ENCODE data around the gene WDR27.
"Not testable (repeated sequence)": the region's sequence is repeated elsewhere in the genome, so short reads cannot be mapped to it uniquely, and the experiment has no call there.

WDR27 gene

DNA sequence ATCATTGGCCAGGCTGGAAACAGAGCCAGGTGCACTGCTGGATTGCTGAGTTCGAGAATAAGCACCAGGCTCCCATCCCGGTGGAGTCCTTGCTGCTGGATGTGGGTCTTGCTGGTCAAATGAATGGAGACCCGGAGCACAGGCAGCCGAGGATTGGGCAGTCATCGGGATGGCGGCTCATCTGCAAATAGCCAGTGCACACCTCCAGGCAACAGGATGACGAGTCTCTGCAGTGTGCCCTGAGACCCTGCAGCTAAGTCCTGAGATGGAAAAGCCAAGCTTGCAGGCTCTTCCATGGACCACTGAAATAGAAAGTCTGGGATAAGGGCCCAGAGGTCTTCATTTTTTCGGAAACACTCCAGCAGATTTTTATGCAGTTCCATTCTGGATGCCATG is 143.5 kb downstream of the WDR27 start:
- no peak for DNase-seq

DNA sequence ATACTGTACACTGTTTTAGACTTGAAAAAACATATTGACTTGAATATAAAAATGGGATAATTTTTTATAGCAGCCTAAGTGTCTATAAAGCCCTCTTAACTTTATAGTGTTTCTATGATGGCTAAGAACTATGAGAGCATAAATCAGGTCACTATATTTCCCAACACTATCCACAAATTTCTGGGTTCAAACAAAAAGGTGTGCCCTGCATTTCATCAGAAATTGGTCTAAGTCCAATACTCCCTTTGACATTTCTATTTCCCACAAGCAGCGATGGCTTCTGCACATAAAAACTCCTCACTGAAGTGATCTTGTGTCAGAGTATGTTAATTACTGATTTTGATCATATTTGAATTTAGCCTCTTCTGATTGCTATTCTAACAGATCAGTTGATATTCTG is 143.9 kb downstream of the WDR27 start:
- DNase-seq: no peak

DNA sequence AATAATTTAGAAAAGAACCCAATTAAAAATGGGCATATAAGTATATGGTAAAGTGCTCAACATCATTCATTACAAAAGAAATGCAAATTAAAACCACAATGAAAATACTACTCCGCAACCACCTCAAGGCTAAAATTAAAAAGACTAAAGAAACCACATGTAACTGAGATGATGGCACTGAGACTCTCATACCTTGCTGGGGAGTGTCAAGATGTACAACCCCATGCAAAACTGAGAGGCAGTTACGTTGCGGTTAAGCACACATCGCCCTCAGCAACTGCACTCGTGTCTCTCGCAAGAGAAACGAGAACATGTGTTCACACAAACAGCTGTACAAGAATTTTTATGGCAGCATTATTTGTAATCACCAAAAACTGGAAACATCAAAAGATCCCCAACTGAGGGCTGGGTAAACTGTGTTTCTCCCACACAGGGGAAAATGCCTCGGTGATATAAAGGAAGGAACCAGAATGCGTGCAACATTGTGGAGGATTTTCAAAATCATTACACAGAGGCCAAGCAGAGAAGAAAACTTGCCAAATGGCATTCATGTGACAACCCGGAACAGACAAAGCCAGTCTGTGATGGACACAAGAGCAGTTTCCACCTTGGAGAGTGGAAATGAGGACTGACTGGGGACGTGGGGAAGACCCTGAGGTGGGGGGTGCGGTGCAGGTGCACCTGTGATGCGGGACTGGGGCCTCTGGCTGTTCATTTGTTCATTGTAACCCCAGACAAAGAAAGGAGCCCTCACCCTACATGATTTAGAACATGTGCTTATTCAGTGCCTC is 144.9 kb downstream of the WDR27 start:
- DNase-seq: no peak

DNA sequence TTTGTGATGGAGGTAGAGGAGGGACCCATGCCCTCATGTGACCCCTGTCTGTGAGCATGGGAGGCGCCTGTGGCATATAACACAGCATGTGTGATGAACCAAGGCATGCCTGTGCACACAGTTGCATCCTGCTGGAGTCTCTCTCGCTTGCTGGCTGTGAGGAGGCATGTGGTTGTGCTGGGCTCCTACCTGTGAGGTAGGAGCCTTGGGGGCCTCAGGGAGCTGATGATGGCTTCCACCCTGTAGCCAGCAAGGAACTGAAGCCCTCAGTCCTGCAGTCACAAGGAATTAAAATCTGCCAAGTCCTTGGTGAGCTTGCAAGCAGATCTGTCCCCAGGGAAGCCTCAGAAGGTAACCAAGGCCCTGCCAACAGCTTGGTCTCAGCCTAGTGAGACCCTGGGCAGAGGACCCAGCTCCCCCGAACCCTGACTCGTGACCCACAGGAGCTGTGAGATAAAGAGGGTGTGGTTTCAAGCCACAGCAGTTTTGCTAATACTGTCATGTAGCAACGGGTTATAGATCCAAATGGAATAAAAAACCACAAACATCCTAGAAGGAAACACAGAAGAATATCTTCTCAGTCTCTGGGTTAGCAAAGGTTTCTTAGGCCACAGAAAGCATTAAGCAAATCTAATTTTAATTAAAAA is 145.7 kb downstream of the WDR27 start:
- DNase-seq: no peak

DNA sequence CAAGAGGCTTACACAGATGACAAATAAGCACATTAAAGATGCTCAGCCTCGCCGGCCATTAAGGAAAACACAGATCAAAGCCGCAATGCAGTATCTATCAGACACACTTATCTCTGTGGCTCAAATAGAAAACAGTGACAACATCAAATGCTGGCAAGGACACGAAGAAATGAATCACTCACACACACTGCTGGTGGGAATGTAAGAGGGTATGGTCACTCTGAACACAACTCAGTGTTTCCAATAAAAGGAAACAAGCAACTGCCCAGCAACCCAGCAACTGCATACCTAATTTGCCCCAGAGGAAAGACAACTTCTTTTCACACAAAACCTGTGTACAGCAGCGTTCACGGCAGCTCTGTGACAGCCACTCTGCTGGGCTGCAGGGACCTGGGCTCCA is 155.8 kb downstream of the WDR27 start:
- DNase-seq: no peak

DNA sequence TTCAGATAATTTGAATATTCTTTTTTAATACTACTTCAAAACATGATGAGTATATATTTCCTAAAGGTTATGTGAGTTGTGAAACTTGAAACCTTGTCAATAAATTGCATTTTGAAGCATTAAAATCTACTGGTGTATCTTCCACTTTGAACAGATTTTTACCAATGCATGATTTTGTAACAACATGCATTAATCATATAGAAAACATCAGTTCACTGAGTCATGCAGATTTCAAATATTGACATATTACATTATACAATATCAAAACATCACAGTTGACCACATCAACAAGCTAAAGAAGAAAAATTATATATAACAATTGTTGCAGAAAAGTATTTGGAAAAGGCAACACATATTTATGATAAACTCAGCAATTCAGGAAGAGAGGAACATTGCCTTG is 158.1 kb downstream of the WDR27 start:
- DNase-seq: no peak

DNA sequence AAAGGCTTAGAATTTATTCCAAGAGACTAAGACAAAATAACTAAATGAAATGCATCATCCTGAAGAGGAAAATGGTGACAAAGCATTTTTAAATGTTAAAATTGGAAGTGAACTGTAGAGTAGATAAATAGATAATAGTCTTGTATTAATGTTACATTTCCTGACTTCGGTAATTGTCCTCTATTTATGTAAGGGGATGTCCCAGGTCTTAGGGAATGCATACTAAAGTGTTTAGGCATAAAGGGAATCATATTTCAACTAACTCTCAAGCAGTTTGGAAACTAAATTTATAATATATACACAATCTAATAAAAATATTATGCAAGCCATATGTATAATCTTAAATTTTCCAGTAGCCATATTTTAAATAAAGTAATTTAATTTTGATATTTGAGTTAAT is 159.3 kb downstream of the WDR27 start:
- no peak for DNase-seq

DNA sequence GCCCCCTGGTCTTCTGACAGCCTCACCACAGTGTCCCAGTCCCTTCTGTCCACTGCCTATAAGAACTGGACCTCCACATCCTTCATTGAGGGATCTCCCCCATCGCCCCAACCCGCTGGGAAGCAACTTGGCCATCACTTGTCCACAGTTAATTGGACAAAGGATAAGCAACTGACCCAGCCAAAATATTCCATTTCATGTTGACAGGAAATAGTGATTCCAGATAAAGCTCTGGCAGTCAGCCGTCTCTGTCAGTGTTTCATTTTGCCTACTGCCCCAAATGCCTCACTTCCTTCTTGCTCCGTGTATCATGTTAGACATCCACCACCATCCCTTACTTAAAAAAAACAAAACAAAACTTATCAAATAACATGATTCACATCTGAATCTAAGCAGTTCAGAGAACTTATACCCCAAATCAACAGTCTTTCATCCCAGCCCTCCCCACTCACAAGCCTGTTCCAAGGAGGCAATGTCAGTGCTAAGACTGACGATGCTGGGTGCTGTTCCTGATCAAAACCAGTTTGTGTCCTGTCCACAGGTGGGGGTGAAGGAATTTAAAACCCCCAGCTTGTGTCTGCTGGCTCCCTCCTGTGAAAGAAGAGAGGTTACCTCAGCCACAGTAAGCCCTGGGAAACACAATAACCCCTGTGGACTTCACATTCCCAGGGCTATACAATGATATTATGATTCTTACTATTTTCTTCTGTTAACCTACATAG is 162.5 kb downstream of the WDR27 start:
- DNase-seq: no peak

DNA sequence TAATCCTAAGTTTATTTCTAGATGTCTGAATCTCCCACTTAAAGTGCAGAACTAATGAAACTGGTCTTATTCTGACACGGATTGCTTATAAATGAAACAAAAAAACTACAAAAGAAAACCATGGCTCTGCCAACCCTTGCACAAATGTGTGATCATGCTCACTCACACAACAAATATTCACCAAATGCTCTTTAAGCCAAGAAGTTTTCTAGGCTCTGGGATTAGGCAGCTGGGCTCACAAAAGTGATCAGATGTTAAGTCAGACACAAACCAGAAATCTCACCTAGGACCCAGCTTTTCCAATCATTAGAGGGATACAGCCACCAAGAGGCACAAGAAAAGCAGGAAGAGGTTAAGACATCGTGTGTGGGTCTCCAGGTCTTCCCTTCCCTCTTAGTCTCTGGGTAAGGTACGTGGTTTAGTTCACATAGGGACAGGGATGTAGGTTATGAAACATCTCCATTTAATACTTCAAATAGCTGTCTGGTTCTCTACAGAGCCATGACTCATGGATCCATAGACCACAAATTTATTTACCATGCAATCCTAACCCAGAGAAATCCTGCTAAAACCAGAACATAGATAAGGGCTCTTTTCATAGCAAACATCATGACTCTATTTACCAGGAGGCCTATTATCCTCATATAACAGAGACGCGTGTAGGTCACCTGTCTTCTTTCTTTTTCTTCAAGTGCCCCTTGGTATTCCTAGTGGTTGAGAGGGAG is 165.2 kb downstream of the WDR27 start:
- DNase-seq: no peak

DNA sequence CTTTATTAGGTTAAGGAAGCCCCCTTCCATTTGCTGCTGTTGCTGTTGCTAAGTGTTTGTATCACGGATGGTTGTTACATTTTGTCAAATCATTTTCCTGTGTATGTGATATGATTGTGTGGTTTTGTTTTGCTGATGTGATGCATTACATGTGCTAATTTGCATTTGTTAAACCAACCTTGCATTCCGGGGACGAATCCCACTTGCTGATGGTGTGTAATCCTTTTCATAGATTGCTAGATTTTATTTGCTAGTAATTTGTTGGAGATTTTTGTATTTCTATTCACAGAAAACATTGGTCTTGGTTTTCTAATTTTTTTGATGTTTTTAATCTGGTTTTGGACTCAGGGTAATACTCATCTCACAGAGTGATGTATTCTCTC is 167.8 kb downstream of the WDR27 start:
- no peak for DNase-seq

DNA sequence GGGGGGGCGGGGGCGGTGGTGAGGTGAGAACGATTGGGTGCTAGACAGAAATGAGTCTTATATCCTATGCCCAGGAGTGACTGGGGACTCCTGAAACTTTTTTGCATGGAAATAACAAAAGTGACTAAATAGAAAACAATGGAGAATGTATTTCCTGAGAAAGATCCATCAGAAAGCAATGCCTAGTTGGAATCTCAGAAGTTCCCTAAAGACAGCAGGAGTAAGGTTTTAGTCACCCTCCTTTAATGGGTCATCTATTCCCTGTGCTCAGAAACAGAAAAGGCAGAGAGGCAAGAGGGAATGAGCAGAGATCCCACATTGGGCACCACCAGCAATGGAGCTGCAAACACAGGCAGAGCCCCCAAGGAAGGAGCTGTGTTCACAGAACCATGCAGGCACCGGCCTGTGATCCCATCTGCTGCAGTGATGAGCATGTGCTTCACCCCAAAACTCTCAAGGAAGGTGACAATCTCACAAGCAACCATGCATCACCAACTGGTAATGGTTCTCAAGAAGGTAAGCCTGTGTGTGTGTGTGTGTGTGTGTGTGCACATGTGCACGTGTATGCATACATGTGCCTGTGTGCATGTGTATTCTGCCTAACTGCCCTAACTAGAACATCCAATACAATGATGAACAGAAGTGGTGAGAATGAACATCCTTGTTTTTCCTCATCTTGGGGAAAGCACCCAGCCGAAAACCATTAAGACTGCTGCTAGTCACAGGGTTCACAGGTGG is 168.4 kb downstream of the WDR27 start:
- DNase-seq: no peak

DNA sequence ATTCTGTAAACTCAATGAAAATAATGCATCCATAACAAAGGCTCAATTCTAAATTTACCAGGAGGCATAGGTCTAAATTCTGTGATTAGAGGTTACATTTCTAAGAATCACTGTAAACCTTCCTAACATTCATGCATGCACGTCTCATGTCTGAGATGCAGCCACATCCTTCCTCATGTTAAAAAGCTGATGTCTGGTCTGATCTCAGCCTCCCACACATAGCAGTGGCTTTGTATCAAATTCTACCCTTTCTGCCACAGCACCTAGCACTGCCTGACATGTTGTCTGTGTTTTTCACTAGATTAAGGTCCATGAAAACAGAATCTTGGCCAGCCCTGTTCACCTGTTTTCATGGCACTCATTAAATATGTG is 171.1 kb downstream of the WDR27 start:
- DNase-seq: no peak

DNA sequence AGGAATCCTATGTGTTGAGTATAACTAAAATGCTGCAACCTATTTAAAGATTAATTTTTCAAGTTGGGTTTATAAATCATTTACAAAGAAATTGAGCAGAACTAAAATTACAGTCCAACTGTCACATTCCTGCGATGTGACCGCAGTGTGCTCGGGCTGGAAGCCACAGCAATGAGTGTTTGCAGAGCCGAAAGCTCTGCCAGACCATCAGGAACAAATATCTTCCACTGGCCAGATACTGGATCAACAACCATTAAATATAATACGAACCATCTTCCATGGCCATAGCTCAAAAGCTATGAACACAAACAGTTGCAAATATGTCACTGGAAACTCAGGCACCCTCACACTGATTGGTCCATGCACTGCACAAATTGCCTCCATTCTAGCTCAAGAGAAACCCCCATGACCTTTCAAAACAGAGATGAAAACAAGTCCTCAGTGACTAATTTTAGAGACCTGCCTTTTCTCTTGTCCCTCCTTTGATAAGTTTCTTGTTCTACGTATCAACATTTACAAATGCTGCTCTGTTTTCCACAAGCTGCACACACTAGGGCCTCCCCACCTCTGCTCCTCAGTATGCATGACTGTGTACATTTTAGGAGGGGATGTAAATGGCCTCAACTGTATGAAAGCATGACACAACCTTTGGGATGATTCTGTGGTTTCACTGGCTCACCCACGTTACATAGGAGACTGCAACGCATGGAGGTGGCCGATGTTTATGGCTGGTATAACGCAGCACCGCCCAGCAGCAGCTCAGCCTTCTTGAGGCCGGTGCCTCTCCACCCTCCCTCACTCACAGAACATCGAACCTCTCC is 171.7 kb downstream of the WDR27 start:
- no peak for DNase-seq

DNA sequence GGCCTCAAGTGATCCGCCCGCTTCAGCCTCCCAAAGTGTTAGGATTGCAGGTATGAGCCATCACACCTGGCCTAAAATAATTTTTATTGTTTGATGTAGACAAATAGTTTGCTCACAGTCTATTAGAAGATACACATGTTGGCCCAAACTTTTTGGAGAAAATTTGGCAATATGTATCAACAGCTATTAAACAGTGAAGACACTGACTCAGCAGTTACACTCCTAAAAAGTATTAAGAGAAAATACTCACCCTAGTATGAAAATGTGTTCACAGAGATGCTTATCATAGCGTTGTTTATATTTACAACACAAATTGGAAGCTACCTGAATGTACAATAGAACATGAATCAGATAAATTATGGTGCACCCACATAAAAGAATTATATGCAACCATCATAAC is 173.1 kb downstream of the WDR27 start:
- DNase-seq: no peak

DNA sequence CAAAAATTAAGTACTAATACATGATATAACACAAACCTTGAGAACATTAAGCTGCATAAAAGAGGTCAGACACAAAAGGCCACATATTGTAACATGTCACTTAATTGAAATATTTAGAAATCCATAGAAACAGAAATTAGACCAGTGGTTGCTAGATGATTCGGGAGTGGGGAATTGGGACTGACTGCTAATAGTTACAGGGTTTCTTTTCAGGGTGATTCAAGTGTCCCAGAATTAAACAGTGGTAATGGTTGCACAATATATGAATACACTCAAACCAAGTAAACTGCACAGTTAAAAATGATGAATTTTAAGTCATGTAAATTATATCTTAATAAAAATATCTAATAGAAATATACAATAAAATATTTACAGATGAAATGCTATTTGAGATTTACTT is 174.5 kb downstream of the WDR27 start:
- no peak for DNase-seq

DNA sequence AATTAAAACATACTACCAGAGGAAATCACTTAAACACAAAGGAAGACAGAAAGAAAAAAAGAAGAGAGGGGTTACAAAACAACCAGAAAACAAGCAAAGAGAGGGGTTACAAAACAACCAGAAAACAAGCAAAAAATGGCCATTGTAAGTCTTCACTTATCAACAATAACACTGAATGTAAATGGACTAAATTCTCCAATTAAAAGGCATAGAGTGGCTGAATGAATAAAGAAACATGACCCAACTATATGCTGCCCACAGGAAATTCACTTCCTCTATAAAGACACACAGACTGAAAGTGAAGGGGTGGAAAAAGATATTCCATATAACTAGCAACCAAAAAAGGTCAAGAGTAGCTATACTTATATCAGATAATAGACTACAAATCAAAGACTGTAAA is 180.0 kb downstream of the WDR27 start:
- no peak for DNase-seq

DNA sequence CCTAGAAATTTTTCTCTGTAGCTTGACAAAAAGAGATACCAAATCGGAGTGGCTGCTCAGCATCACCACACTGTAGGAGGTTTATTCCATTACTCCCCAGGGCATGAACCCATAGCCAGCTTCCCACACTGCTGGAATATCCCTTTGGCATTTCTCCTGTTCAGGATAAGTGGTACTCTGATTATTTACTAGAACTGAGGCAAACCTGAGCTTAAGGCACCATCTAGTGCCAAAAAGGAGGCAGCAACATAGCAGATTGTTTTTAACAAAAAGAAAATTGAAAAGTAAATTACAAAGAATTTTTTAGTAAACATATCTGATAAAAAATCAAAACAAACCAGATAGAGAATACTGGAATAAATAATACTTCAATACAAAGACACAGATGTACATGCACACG is 181.7 kb downstream of the WDR27 start:
- no peak for DNase-seq

DNA sequence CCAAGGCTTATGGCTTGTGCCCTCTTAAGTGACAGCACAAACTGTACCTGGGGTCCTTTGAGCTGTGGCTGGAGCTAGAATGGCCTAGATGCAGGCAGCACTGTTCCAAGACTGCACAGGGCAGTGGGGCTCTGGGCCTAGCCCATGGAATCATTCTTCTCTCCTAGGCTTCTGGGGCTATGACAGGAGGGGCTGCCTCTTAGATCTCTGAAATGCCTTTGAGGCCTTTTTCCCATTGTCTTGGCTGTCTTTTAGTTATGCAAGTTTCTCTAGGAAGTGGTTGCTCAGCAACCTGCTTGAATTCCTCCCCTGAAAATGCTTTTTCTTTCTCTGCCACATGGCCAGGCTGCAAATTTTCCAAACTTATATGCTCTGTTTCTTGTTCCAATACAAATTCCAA is 183.4 kb downstream of the WDR27 start:
- DNase-seq: no peak

DNA sequence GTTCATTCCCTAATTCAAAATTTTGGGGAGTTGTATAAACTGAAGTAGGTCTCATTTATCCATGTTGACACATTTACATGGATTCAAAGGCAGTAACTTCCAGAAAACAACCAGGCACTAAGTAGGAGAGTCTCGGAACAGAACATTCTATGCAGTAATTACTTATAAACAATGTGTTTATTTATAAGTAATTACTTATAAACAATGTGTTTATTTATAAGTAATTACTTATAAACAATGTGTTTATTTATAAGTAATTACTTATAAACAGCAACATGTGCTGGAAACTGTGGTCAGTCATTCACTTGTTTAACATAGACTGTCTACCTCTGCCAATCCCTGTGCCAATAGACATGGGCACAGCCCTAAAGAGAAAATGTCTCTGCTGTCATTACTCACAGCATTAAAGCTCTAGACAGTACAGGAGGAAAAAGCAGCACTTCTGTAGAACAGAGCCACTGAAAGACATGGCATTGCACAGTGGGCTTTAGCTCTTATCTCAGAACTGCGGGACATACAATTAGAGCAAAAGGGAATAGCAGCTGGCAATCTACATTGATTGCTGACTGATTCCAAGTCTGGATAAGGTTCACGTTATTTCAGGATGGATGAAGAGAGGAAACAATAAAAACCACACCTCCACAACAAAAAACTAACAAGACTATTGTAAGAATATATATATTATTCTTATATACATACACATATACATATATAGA is 188.2 kb downstream of the WDR27 start:
- DNase-seq: no peak

DNA sequence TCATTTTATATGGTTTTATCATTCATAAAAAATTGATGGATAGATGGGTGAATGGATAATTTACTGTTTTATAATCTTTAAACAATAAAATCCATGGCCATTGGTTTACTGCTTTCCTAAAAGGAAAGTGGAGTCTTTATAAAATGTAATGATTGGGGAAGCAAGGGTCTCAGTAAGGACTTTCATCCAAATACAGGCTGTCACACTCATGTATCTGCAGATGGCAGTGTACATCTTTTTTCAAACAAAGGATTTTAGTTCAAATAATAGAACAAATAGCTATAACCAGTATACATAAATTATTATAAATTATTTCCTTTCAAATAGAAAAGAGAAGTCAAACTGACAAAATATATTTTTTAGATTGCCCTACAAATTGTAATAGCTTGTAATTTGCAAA is 190.0 kb downstream of the WDR27 start:
- not testable (repeated sequence) for DNase-seq

DNA sequence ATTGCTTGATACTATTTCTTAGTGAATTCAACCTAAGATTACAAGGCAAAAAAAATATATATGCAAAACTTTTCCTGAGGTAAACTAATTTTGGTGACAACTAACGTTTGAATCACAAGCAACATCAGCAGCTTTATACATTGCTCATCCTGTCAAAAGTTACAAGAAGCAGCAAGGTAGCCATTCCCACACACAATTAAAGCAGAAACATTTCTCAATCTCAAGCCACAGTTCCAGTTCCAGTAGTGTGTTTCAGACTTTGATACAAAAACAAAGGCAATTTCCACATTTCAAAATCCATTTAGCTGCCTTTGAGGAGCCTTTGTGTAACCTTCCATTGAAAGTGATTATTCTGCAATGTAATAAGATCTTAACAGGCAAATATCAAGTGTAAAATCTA is 191.0 kb downstream of the WDR27 start:
- no peak for DNase-seq

Data from activated naive CD4-positive, alpha-beta T cell (primary cell).